Measurements from ENCODE around the gene HNRNPM. TPM values are rescaled to one million over a fixed set of nuclear protein-coding genes. Genes with fewer than 3 reads are reported as not detected.
"Not testable (repeated sequence)": the region's sequence is repeated elsewhere in the genome, so short reads cannot be mapped to it uniquely, and the experiment has no call there.

Gene HNRNPM
- total and polyA plus RNA-seq, 2 donors (not counting 1 experiment from before 2014, with no cell fraction given) = 137 to 221 TPM

- H3K4me3 Mint-ChIP-seq; H3K4me1 ChIP-seq (ENCODE audit: control insufficient read depth in 2 of 2, insufficient read depth in 2 of 2, low read length in 2 of 2); H3K27me3 ChIP-seq (replicated peaks in 1 of 4; ENCODE audit: control extremely low read depth in 1 of 4, control insufficient read depth in 3 of 4, insufficient read depth in 4 of 4, low read length in 3 of 4); intact Hi-C loops (cut with micrococcal nuclease); H3K27ac Mint-ChIP-seq; H3K79me2 ChIP-seq (ENCODE audit: control insufficient read depth, insufficient read depth, low read length); H3K4me2 ChIP-seq (replicated peaks; ENCODE audit: low read depth, low read length, poor library complexity, severe bottlenecking); H3K4me3 ChIP-seq (ENCODE audit: control extremely low read depth in 1 of 5, extremely low read depth in 1 of 5, insufficient read depth in 1 of 5, low read depth in 2 of 5, low read length in 4 of 5); H3K9me3 ChIP-seq (ENCODE audit: control extremely low read depth in 1 of 3, control insufficient read depth in 2 of 3, insufficient read depth in 1 of 3, low read length in 2 of 3); H3K9me3 Mint-ChIP-seq (ENCODE audit: insufficient read depth); ATAC-seq (ENCODE audit: low read depth); H4K20me1 ChIP-seq (ENCODE audit: control insufficient read depth, insufficient read depth, low read length, poor library complexity, severe bottlenecking); H3K36me3 ChIP-seq (replicated peaks in 1 of 2; ENCODE audit: control extremely low read depth in 1 of 2, control insufficient read depth in 1 of 2, extremely low read depth in 1 of 2, insufficient read depth in 2 of 2, low read length in 1 of 2); H2AFZ ChIP-seq (ENCODE audit: insufficient read depth, low read depth, low read length, poor library complexity, severe bottlenecking); H3K27ac ChIP-seq (ENCODE audit: low read length in 2 of 2); H3K27me3 Mint-ChIP-seq; DNase-seq; H3K9ac ChIP-seq (ENCODE audit: low read length); H3K4me1 Mint-ChIP-seq; CTCF ChIA-PET; POLR2A ChIA-PET: not testable (repeated sequence)
- WGBS (ENCODE audit: insufficient coverage) = 100% methylated on average over 4 of the region's 6 CpGs
These were observed 19.4 kb upstream of the HNRNPM start for GRCh38 chr19:8425331-8425730.

- Histone ChIP-seq H3K36me3 (replicated peaks in 1 of 2; ENCODE audit: control extremely low read depth in 1 of 2, control insufficient read depth in 1 of 2, extremely low read depth in 1 of 2, insufficient read depth in 2 of 2, low read length in 1 of 2) (peaks cover 1 to 5% of the 10 kb centered on the region in 2 experiments), H3K4me2 (replicated peaks; ENCODE audit: low read depth, low read length, poor library complexity, severe bottlenecking) (no peak overlapping the region), H2AFZ (ENCODE audit: insufficient read depth, low read depth, low read length, poor library complexity, severe bottlenecking) (no peak overlapping the region), H3K4me3 (ENCODE audit: control extremely low read depth in 1 of 5, extremely low read depth in 1 of 5, insufficient read depth in 1 of 5, low read depth in 2 of 5, low read length in 4 of 5) (no peak overlapping the region), H3K27ac (ENCODE audit: low read length in 2 of 2) (no peak overlapping the region), H3K79me2 (ENCODE audit: control insufficient read depth, insufficient read depth, low read length) (no peaks in the 10 kb centered on the region), H3K27me3 (replicated peaks in 1 of 4; ENCODE audit: control extremely low read depth in 1 of 4, control insufficient read depth in 3 of 4, insufficient read depth in 4 of 4, low read length in 3 of 4) (no peaks in the 10 kb centered on the region), H3K9me3 (ENCODE audit: control extremely low read depth in 1 of 3, control insufficient read depth in 2 of 3, insufficient read depth in 1 of 3, low read length in 2 of 3) (no peaks in the 10 kb centered on the region), H3K9ac (ENCODE audit: low read length) (no peak overlapping the region), H4K20me1 (ENCODE audit: control insufficient read depth, insufficient read depth, low read length, poor library complexity, severe bottlenecking) (no peaks in the 10 kb centered on the region), H3K4me1 (ENCODE audit: control insufficient read depth in 2 of 2, insufficient read depth in 2 of 2, low read length in 2 of 2) (no peaks in the 10 kb centered on the region)
- H3K27me3 Mint-ChIP-seq = no peaks in the 10 kb centered on the region
- H3K27ac Mint-ChIP-seq = no peak overlapping the region
- whole genome bisulfite sequencing (ENCODE audit: insufficient coverage) = 100% methylated on average over 2 of the region's 7 CpGs
- no peak for DNase-seq
- no peaks in the 10 kb centered on the region for H3K4me1 Mint-ChIP-seq
- no peak overlapping the region for H3K4me3 Mint-ChIP-seq
- no peak for ATAC-seq (ENCODE audit: low read depth)
- no peaks in the 10 kb centered on the region for H3K9me3 Mint-ChIP-seq (ENCODE audit: insufficient read depth)
- no peak for TF ChIP-seq EZH2 (IDR thresholded peaks at IDR 0.05; ENCODE audit: borderline replicate concordance, insufficient read depth, low read depth, low read length, poor library complexity, severe bottlenecking)
- TF ChIP-seq, protein P1, sequence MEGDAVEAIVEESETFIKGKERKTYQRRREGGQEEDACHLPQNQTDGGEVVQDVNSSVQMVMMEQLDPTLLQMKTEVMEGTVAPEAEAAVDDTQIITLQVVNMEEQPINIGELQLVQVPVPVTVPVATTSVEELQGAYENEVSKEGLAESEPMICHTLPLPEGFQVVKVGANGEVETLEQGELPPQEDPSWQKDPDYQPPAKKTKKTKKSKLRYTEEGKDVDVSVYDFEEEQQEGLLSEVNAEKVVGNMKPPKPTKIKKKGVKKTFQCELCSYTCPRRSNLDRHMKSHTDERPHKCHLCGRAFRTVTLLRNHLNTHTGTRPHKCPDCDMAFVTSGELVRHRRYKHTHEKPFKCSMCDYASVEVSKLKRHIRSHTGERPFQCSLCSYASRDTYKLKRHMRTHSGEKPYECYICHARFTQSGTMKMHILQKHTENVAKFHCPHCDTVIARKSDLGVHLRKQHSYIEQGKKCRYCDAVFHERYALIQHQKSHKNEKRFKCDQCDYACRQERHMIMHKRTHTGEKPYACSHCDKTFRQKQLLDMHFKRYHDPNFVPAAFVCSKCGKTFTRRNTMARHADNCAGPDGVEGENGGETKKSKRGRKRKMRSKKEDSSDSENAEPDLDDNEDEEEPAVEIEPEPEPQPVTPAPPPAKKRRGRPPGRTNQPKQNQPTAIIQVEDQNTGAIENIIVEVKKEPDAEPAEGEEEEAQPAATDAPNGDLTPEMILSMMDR (IDR thresholded peaks at IDR 0.05) = no peak
- CTCF ChIA-PET = no interaction called here
- intact Hi-C loops (cut with micrococcal nuclease) = no loop called here
- POLR2A ChIA-PET = no interaction called here
These were observed 18.5 kb upstream of the HNRNPM start for GRCh38 chr19:8426283-8426682.

Measured in B cell (primary cell).